HG02970 (cell line): Measurements from ENCODE around the gene ZC3HAV1L.
"Not testable (repeated sequence)": the region's sequence is repeated elsewhere in the genome, so short reads cannot be mapped to it uniquely, and the experiment has no call there.

Experiments used
- ATAC-seq: cut with Tn5 transposase; IDR thresholded peaks from one replicate; pipeline ENCODE4 v1.9.1; 2021; ENCODE audit warnings: mild to moderate bottlenecking, moderate library complexity, moderate number of reproducible peaks; ENCODE audit not compliant: unreplicated experiment, low FRiP score

The ZC3HAV1L gene, protein sequence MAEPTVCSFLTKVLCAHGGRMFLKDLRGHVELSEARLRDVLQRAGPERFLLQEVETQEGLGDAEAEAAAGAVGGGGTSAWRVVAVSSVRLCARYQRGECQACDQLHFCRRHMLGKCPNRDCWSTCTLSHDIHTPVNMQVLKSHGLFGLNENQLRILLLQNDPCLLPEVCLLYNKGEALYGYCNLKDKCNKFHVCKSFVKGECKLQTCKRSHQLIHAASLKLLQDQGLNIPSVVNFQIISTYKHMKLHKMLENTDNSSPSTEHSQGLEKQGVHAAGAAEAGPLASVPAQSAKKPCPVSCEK

DNA sequence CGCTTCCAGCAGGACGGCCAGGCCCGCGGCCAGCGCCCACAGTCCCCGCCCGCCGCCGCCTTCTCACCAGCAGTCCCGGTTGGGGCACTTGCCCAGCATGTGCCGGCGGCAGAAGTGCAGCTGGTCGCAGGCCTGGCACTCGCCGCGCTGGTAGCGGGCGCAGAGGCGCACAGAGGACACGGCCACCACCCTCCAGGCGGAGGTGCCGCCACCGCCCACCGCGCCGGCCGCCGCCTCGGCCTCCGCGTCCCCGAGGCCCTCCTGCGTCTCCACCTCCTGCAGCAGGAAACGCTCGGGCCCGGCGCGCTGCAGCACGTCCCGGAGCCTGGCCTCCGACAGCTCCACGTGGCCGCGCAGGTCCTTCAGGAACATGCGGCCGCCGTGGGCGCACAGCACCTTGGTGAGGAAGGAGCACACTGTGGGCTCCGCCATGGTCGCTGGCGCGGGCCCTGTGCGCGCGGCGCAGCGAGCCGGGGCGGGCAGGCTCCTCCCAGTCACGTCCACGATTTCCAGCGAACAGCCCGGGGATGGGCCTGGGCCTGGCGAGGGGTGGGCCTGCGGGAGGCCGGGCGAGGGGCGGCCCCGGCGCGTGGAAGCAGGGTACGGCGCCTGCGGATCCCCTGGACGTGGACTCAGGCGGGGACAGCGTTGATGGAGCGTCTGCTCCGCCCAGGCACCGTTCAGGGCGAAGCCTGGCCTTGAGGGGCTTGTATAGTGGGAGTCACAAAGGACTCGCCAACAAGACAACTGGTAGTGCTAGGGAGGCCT lies at the start of gene ZC3HAV1L:
Gene ZC3HAV1L (minus strand): TSS at position 457 of the 768 bp plus-strand sequence. CDS start 25 bp downstream, at position 432.
- ATAC-seq, result no peak

GRCh38 chr7:139084709-139085108 lies 48.9 kb upstream of the ZC3HAV1L start:
- ATAC-seq, result no peak

- ATAC-seq, result no peak
Observed at GRCh38 chr7:139081584-139081983, 45.7 kb upstream of the ZC3HAV1L start.

DNA sequence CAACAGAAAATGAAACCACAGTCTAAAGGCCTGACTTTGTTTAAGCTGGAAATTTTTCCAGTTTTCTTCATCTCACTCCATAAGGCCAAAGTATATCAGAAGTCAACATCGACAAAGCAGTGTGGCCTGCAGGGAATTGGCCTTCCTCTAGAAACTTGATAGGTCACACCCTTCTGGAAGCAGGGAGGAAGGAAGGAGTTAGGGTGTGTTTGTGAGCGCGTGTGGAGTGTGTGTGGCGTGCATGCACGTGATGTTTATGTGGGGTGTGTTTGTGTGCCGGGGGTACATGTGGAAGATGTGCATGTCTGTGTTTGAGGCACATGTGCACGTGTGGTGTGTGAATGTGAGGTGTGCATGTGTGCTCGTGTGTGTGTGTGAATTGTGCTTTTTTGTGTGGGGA lies 45.1 kb upstream of the ZC3HAV1L start:
- no peak for ATAC-seq

DNA sequence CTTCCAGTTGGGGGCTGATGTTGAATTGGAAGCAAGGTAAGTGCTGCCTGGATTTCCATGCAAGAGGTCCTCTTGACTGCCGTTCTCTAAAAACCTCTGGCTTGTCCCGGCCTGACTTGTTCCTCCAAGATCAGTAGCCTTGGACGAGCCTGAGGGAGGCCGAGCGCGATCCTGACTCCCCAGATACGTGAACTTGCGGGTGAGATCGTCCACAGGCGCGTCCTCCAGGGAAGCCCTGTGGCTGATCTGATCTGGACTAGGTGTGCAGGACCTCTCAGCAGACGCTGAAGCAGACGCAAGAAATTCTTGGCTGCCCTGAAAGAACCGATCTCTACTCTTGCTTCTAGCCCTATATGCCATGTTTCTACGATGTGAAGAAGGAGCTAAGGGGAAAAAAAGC lies 44.0 kb upstream of the ZC3HAV1L start:
- no peak for ATAC-seq

- no peak for ATAC-seq
Observed at GRCh38 chr7:139078911-139079310, 43.1 kb upstream of the ZC3HAV1L start.

DNA sequence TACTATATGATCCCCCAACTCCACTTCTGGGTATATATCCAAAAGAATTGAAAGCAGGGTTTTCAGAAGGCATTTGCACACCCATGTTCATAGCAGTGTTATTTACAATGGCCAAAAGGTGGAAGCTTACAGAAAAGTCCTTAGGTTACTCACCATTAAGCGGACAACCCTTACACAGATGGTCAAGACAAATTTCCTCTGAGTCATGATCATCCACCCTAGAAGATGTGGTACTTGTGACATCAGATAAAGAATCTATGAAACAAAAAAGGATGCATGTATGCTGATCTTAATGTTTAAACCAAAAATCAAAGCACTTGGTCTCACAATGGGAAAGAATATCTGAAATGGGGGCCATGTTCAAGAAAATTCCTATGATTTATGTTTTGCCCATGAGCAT lies 42.6 kb upstream of the ZC3HAV1L start:
- no peak for ATAC-seq

- not testable (repeated sequence) for ATAC-seq
Observed at GRCh38 chr7:139077706-139078105, 41.9 kb upstream of the ZC3HAV1L start.

DNA sequence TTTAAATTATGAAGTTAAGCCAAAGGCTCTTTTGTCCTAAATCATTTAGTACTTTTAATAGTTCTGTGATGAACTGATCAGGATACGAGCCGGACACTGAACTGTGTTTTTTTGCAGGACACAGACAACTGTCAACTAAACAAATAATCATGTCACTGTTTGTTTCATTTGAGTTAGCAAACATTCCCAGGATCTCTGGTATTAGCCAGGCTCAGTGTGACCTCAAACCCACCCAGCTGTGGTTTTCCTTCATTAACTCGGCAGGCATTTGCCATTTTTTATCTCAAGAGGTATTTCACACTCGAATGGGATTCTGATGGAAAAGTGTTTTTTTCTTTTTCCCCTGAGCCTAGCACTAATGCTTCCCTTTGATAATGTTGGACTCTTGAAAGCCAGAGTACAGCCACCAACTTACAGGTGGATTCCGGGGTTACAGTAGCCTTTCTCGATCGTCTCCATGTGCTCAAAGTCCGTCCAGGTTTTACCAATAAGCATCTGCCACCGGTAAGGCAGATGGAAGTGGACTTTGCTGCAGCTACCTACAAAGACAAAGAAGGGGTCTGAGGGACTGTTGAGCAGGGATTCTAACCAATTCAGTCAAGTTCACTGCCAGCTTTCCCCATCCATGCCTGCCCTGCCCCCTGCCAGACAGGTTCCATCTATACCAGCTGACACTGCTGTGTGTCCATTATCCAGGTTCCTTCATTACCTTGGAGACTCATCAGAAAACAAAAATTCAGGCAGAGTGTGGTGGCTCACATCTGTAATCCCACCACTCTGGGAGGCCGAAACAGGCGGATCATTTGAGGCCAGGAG lies 40.2 kb upstream of the ZC3HAV1L start:
- no peak for ATAC-seq

DNA sequence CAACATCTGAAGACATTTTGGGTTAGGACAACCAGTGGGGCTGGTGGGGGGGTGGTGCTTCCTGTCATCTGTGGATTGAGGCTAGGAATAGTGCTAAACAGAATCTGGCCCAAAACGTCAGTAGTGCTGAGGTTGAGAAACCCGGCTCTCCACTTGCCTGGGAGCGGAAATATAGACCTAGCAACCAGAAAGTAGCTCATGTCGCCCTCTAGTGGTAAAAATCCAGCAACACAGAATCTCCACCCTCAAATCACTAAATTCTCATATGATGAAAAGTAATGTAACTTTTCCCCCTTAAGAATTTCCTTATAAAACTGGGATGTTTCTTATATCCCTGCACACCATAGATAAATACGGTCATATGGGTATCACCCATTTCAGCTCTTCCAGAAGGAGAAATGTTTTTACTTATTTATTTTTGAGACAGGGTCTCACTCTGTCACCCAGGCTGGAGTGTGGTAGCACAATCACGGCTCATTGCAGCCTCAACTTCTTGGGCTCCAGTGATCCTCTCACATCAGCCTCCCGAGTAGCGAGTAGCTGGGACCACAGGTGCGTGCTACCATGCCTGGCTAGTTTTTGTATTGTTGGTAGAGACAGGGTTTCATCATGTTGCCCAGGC lies 39.3 kb upstream of the ZC3HAV1L start:
- ATAC-seq, result peak; percentile 75

- no peak for ATAC-seq
Observed at GRCh38 chr7:139072796-139073195, 37.0 kb upstream of the ZC3HAV1L start.

GRCh38 chr7:139071680-139072079 lies 35.8 kb upstream of the ZC3HAV1L start:
- ATAC-seq, result no peak

- no peak for ATAC-seq
Observed at GRCh38 chr7:139068544-139069399, 32.9 kb upstream of the ZC3HAV1L start.

- no peak for ATAC-seq
Observed at GRCh38 chr7:139066315-139066714, 30.5 kb upstream of the ZC3HAV1L start.

- ATAC-seq, result no peak
Observed at GRCh38 chr7:139065323-139065722, 29.5 kb upstream of the ZC3HAV1L start.

DNA sequence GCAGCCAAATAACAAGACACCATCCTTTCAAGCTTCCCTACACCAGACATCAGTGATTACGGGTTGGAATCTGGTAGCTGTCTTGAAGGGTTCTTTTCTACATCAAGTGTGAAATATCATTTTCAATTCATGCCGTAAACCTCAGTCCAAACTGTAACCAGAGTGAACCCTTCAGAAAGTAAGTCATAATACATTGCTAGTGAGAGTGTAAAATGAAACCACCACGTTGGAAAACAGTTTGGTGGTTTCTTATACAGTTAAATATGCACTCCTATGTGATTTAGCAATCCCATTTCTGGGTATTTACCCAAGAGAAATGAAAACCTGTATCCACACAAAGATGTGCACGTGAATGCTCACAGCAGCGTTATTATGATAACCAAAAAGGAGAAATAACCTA lies 25.6 kb upstream of the ZC3HAV1L start:
- ATAC-seq, result no peak

- ATAC-seq, result no peak
Observed at GRCh38 chr7:139060695-139061237, 24.9 kb upstream of the ZC3HAV1L start.

DNA sequence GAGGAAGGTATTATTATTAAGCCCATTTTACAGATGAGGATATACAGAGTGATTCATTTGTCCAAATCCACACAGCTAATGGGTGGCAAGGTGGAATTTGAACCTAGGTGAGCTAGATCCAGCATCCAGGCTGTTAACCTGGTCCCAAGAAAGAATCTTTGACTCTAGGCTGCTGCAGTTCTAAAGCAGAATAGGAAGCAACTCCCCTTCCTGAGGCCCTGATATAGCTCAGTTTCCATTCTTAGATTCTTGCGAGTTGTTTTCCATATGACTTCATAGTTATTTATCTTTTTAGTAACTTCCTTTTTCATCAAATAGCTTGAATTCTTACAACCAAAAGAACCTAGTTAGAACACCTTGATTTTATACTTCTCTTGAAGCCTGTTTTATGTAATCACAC lies 24.1 kb upstream of the ZC3HAV1L start:
- ATAC-seq, result no peak

GRCh38 chr7:139058943-139059342 lies 23.1 kb upstream of the ZC3HAV1L start:
- ATAC-seq, result no peak
